HG02610 (cell line): ENCODE data around the gene HSPB7.
"Not testable (repeated sequence)": the region's sequence is repeated elsewhere in the genome, so short reads cannot be mapped to it uniquely, and the experiment has no call there.

Experiments
- ATAC-seq: cut with Tn5 transposase; IDR thresholded peaks from one replicate; pipeline ENCODE4 v1.9.1; 2021; ENCODE audit warnings: mild to moderate bottlenecking, moderate library complexity; ENCODE audit not compliant: unreplicated experiment

Gene HSPB7

GRCh38 chr1:16051039-16051438 lies 33.2 kb upstream of the HSPB7 start:
- ATAC-seq: no peak

GRCh38 chr1:16050328-16050727 lies 32.5 kb upstream of the HSPB7 start:
- no peak for ATAC-seq

GRCh38 chr1:16048573-16049189 lies 30.8 kb upstream of the HSPB7 start:
- no peak for ATAC-seq

GRCh38 chr1:16047791-16048475 lies 30.1 kb upstream of the HSPB7 start:
- ATAC-seq: no peak

- no peak for ATAC-seq
These were observed 29.0 kb upstream of the HSPB7 start for GRCh38 chr1:16046842-16047241.

- ATAC-seq: no peak
These were observed 26.1 kb upstream of the HSPB7 start for GRCh38 chr1:16043950-16044349.

- no peak for ATAC-seq
These were observed 25.7 kb upstream of the HSPB7 start, which contains the start of gene CLCNKB for GRCh38 chr1:16043521-16043920. CLCNKB (plus strand) TSS chr1:16043782; CDS start chr1:16044493, 711 bp downstream.

GRCh38 chr1:16042654-16043053 lies 24.8 kb upstream of the HSPB7 start:
- not testable (repeated sequence) for ATAC-seq

GRCh38 chr1:16042096-16042495 lies 24.3 kb upstream of the HSPB7 start:
- no peak for ATAC-seq

- ATAC-seq: no peak
These were observed 23.4 kb upstream of the HSPB7 start for GRCh38 chr1:16041200-16041599.

GRCh38 chr1:16039871-16040270 lies 22.0 kb upstream of the HSPB7 start:
- not testable (repeated sequence) for ATAC-seq

- no peak for ATAC-seq
These were observed 20.7 kb upstream of the HSPB7 start for GRCh38 chr1:16038620-16038912.

GRCh38 chr1:16036461-16036860 lies 18.6 kb upstream of the HSPB7 start:
- not testable (repeated sequence) for ATAC-seq

- not testable (repeated sequence) for ATAC-seq
These were observed 15.3 kb upstream of the HSPB7 start for GRCh38 chr1:16033103-16033632.

- peak; percentile 53 for ATAC-seq
These were observed 14.7 kb upstream of the HSPB7 start for GRCh38 chr1:16032388-16033102.

- no peak for ATAC-seq
These were observed 13.7 kb upstream of the HSPB7 start for GRCh38 chr1:16031551-16031950.

- ATAC-seq: no peak
These were observed 11.4 kb upstream of the HSPB7 start for GRCh38 chr1:16029288-16029687.

- not testable (repeated sequence) for ATAC-seq
These were observed 11.1 kb upstream of the HSPB7 start for GRCh38 chr1:16029003-16029268.

GRCh38 chr1:16028237-16029002 lies 10.6 kb upstream of the HSPB7 start:
- ATAC-seq: no peak

GRCh38 chr1:16026723-16027484 lies 9.1 kb upstream of the HSPB7 start:
- ATAC-seq: no peak

GRCh38 chr1:16026302-16026701 lies 8.5 kb upstream of the HSPB7 start:
- not testable (repeated sequence) for ATAC-seq
